HS-5 (cell line): Measurements from ENCODE around the gene ACRBP.

Source experiments
- DNase-seq: peaks from one replicate; pipeline ENCODE4 v3.0.0-alpha.2; 2012; ENCODE audit warnings: low read depth

ACRBP gene

DNA sequence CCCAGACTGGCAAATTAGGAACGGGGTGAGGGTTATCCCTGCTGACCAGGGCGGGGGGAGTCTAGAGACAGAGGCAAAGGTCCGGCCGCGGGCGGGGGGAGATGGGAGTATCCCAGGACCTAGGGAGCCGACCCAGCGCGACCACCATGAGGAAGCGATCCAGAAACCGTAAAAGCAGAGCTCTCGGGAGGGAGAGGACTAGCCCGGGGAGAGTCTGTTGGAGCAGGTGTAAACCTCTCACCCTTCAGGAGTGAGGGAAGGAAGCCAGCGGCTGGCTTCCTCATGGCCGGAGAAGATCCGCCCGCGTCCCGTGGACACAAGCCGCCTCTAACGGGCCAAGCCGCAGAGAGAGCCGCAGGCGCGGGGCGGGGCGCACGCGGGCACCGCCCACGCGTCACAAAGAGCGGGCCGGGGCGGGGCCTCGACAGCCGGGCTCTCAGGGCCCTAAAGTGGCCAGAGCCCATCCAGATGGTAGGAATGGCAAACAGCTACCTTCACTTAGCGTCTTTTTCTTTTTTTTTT lies at the start of gene ACRBP:
TSS of gene ACRBP (minus strand) at position 350 of the 522 bp plus-strand sequence. CDS start at position 284, 66 bp downstream.
- DNase-seq = no peak

DNA sequence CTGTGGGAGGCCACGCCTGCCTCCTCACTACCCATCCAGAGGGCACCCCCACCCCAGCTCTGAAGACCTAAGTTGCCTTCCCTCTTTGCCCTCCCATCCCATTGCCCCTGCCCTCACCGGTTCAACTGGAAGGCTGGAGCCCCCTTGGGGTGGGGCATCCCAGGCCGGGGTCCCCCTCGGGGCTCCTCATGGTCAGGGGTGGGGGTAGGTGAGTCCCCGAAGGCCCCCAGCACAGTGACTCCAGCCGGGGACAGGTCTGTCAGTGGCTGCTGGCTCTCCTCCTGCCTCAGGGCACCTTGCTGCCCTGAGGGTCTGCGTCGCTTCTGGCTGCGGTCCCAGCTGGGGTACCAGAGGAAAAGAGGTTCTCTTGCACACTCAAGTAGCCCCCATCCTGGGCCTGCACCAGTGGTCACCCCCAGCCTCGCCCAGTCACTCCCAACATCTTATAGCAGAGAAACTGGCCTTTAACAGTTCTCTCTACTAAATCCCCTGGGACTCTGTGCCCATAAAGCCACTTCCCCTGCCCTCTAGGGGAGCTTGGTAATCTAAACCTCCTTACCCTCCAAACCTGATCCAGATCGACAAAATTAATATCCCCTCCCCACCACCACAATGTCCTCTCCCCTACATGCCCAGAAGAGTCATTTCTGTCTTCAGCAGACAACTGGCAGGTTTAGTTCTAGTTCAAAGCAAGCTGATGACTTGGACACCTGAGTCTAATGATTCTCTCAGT lies 48.2 kb upstream of the ACRBP start:
- no peak for DNase-seq

DNA sequence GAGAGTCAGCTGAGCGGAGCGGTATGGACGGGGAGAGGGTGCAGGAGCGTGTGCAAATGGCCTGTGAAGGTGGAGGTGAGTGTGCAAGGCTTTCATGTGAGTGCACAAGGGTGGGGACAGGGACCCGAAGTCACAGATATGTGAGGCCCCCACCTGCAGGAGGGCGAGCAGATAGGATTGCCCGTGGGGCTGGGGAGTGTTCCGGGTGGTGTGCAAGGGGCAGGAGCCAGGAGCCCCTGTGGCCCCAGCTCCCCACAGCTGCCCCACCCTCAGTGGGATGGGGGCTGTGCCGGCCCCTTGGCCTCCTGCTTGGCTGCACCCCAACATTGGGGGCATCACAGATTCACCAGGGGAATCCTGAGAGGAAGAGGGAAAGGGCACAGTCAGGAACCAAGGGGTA lies 47.5 kb upstream of the ACRBP start:
- DNase-seq = no peak

DNA sequence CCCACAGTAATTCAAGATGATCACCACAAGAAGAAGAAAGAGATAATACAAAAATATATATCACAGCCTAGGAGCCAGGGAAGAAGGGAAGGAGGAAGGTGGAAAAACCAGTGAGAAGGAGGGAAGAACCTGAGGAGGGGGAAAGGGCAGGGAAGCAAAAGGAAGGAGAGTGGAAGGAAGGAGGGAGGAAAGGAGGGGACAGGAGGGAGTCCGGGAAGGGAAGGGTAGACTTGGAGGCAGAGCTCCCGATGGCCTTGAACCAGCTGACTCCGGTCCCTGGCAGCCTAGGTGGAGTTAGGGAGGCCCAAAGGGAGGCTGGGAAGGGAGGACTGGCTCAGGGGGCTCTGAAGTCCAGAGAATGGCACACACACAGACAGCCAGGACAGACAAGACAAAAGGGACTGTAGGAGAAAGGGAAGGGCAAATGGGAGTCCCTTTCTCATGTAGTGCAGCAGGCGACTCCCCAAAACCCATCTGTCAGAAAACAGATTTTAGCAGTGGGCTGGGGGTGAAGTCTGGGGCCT lies 46.7 kb upstream of the ACRBP start:
- no peak for DNase-seq

DNA sequence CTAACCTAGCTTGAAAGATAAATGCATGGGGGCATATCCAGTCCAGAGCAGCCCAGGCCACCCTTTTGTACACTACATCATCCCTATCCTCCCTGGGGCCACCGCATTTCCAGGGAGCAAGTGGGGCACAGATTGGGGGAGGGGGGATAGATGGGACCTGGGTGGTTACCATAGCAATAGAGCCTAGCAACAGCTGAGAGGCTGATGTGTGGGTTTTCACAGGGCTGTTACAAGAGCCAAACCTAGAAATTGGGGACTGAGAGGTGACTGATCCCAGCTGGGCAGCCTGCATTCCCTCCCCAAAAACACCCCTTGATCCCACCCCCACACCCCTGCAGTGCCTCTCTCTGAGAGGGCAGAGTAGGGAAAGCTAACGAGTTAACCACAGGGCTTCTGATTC lies 45.7 kb upstream of the ACRBP start:
- no peak for DNase-seq

DNA sequence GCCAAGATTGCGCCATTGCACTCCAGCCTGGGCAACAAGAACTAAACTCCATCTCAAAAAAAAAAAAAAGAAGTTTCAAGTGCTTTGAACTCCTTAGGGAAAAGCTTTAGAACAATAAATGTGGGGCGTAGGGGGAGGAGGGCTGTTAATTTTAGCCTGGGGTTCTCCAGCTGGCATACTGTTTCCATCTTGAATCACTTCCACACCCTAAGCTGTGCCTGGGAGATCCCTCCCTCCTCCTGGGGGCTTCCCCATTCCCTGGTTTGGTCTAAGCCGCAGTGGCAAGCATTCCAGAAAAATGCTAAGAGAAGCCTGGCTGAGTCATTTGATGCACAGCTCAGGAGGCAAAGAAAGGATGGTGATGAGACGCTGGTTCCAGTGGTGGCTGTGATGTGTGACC lies 44.2 kb upstream of the ACRBP start:
- DNase-seq = no peak

DNA sequence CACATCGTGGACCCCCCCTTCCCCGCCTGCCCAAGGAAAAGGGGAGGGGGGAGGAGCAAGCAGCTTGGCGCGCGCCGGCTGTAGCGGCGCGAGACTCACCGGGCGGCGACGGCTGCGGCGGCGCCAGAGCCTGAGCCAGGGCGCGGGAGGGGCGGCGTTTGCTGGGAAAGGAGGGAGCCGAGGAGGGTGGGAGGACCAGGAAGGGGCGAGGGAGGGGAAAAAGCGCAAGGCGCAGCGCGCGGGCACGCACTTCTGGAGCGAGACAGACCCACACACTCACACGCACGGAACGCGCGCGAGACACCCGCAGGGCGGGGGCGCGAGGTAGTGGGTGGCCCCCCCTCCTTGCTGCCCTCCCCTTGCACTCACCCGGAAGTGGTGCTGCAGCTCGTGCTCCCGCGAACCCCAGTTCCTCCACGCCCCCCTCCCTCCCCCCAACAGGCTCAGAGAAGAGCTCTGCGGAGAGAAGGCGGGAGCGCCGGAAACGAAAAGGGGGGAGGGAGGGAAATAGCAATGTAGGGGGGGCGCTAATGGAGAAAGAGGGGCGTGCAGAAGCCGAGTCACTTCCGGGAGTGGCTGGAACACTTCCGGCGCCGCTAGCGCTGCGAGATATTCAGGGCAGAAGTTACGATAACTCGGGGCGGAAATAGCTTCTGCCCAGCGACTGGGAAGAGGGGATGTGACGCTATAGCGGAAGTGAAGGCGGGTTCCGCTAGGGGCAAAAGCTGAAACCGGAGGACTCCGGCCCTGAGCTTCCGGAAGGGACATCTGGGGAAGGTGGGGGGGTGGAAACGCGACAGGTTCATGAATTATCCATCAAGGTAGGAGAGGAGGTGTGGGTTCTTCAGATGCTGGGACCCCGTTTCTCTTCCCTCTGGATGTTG lies 42.0 kb upstream of the ACRBP start, which contains the start of gene ZNF384:
TSS of gene ZNF384 (minus strand) at position 377 of the 884 bp plus-strand sequence. CDS start 9,855 bp downstream, outside the sequence.
- peak; percentile 97 for DNase-seq

DNA sequence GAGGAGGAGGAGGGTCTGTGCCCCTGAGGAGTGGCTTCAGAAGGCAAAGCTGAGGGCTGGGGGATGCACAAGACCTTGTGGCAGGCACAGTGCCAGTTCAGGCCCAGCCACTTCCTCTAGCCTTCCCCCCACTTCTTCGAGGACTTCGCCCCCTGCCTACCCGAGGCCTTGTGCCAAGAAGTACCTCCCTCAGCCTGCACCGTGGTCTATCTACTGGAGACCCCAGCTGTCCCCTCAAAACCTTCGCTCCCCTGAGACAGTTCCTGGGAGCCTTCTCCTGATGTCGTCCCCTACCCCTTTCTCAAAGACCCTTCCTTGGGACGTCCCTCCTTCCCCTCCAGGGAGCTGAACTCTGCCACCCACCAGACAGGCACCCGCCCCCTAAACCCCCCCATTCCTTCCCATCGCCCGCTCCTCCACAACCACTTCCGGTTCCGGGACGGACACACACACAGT lies 41.3 kb upstream of the ACRBP start:
- peak; percentile 62 for DNase-seq

DNA sequence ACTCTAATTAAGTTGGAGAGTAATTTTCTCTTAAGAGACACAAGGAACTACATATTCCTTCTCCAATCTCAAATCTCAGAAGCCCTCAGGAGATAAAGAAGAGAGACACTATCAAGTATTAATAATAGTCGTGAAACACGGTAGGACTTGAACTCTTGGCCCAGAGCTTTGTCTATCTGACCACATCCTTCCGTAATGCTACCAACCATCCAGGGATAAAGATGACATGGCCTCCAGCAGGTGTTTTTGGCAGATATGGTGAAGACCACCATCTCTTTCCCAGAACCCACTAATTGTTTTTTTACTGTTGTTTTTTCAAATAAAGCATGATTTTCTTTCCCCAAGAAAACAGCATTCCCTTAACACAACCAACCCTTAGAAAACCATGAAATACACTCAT lies 38.6 kb upstream of the ACRBP start:
- DNase-seq = no peak

DNA sequence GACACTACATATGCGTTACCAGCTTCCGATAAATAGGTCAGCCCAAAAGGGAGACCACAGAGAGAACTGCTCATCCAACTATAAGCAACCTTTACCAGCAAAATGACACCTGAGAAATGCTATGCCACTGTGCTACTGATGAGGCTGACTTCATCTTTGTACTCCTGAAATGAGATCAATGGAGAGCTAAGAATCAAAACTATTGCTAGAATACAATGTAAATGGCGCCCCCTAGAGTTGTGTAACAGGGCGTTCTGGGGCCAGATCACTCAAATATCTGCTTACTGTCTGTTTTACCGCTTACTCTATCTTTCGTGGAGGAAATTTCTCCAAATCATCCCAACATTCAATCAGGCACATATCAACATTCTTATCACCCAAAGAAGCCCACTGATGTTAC lies 37.4 kb upstream of the ACRBP start:
- no peak for DNase-seq

DNA sequence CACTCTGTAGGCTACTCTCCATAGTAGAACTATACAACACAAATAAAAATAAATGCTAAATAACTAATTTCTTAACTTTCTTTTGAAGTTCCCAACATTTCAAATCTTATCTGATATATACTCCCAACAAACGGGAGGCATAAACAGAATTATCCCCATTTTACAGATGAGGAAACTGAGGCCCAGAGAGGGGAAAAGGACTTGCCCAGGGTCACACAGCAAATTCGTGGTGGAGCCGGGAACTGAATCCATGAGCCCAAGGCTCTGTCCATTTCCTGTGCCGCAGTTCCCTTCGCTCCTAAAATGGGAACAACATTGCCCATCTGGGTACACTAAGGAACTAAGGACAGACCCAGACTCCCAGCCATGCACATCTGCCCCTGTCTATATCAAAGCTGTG lies 29.7 kb upstream of the ACRBP start:
- DNase-seq = no peak

DNA sequence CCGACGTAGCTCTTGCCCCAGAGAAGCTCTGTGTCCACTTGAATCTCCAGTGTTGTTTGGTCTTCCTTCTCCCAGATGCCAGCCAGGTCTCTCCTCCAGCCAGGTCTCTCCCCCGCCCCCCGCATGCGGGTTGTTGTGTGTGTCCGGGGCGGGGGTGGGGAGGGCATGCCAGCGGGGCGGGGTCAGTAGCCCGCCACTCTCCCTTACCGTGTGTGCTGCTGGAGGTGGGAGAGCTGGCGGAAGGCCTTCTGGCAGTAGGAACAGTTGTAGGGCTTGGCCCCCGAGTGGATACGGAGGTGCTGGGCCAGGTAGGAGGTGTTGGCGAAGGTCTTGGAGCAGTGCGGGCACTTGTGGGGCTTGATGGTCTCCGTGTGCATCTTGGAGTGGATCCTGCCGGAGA lies 24.9 kb upstream of the ACRBP start:
- DNase-seq = no peak

DNA sequence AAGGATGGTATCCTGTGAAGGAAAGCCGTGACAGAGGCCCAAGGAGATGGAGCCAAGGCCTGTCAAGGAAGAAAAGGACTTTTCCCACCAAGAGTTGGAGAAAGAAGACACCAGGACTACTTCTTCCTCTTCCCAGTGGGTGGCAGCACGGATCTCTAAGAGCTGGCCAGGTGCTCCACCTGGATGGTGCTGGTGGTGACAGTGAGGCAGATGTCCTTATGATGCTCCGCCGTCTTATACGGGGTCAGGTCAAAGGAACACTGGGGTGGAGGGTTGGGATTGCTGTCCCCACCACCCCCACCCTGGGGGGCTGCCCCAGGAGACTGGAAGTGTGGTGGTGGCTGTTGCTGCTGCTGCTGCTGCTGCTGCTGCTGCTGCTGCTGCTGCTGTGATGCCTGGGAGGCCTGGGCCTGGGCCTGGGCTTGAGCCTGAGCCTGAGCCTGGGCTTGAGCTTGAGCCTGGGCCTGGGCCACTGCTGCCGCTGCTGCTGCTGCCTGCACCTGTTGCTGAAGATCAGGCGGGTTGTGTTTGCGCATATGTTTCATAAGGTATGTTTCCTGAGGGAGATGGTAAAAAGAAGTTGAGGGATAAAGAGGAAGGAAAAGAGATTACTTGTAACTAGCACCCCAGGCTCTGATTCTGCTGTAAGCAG lies 20.5 kb upstream of the ACRBP start:
- DNase-seq = no peak

DNA sequence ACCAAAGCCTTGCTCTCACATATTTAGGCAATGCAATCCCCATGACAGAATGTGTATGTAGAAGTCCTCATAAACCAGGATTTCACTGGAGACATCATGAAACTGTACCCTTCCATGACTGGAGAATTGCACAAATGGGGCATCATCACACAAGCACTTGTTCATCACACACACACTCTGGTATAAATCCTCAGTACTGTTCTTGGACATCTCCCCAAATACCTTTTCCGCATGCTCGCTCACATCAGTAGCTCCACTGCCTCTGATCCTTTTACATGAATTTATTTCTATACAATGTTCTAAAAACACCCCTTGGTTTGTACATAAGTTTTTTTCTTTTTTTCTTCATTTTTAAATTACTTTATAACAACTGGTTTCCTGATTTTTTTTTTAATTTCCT lies 19.0 kb upstream of the ACRBP start:
- no peak for DNase-seq

DNA sequence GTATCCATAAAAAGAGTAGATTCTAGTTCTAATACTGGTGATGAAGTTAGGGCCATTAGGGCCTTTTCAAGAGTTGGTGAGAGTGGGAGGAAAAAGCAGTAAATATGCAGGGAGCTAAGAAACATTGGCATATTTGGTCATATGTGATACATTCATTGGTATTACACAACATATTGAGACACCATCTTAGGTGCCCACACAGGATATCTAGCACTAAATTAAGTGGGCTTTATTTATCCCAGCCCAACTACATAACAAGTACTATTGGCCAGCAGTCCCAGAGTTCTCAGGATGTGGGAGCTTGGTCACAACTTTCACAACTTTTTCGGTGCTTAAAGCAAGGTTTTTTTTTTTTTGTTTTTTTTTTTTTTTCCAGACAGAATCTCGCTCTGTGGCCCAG lies 17.7 kb upstream of the ACRBP start:
- no peak for DNase-seq

DNA sequence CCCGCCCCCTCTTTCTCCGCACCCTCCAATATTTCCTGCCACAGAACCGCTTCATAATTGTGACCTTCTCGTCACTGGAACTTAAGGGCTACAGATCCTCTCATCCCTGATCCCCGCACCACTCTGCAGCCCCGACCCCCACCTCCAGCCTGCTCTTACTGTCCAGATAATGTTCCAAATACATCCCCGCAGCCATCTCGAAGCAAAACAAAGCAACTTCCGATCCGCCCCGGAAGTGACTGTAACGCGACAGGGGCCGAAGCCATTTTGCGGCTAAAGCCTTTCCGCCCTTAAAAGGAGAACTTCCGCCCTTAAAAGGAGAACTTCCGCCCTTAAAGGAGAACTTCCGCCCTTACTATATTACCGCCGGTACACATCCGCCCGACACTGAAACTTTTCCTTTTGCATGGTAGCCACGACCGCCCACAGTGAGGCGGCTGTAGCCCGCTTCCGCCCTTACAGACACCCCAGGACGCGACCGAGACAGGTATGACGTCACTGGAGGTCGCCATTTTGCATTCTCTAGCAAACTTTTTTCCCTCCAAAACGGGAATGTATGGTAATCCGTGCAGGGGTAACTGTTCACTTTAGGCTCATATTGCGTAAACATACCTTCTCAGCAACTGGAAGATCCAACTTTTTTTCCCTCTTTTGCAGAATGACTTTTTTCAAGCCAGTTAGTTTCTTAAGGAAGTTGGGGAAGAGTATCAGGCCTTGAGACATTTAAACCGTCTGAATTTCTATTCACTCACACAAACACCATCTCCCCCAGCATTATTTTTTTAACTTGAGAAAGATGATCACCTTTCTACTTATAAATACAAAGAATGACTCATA lies 15.9 kb upstream of the ACRBP start, which contains the start of gene ING4:
TSS of gene ING4 (minus strand) at position 214 of the 837 bp plus-strand sequence. CDS start at position 196, 18 bp downstream.
- peak; percentile 97 for DNase-seq

DNA sequence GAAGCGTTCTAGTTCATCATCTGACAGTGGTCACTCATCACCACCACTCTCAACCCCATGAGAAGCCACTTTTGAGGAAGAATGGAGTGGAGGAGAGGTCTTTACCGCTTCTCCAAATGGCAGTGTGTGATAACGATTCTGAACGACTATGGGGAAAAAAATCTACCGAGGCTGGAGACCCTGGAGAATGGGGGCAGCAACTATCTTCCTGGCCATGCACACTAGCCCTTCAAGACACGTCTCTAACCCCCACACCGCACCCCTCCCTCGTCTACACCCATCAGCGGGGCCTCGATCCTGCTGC lies 15.3 kb upstream of the ACRBP start:
- DNase-seq = no peak

DNA sequence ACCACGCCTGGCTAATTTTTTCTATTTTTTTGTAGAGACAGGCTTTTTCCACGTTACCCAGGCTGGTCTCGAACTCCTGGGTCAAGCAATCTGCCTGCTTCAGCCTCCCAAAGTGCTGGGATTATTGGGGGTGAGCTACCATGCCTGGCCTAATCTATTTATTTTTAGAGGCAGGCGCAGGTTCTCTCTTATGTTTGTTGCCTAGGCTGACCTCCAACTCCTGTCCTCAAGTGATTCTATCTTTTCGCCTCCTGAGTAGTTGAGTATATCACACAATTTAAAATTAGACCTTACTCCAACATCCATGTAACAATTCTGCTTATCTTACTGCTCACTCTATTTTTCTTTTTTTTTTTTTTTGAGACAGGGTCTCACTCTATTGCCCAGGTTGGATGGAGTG lies 6.8 kb upstream of the ACRBP start:
- DNase-seq = no peak

DNA sequence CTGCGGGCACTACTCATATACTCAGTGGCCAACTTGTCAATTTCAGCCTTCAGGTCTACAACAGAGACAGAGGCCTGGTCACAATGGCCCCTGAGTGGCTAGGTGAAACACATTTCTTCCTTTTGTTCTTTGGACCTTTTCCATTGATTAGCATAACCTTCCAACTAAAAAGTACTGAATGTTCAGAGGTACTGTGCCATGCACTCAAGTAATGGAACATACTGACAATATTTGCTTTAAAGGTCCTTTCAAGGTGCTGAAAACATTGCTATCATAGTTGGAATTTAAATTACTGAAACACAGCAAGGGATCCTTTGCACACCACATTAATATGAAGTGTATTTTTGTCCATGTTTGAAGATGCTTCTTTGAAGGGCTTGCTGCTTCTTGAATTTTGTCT lies 6.1 kb upstream of the ACRBP start:
- no peak for DNase-seq

DNA sequence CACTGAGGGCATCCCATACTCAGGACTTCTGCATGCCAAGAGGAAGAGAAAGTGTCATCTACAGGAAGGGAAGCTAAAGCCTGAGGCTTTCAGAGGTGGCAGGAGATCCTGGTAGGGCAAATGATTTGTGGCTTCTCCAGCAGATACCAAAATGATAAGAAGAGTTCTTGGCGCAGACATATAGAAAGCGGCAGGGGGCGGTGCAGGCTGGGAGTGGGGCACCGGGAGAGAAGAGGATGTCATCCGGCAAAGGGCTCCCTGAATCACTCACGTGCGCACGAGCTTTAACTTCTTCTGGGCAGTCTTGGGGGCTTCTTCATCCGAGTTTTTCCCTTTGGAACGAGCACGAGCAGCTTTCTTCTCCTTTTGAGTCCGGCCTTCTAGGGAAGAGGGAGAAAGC lies 5.2 kb upstream of the ACRBP start:
- DNase-seq = no peak

DNA sequence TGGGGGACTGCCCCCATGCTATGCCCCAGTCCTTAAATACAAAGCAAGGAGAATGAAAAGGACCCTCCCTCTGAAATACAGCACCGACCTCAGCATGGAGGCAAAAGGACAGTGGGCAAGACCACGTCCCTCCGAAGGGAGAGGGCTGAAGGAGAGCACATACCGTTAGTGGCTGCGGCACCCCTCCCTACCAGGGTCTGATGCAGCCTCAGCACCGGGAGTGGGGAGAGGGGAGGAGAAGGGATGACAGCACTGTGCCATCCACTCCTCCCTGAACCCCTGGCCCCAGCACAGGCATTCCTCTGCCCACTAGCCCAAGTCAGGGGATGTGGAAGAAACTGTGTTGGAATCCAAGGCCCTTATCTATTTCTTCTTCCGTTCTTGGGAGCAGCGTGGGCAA lies 3.6 kb upstream of the ACRBP start:
- no peak for DNase-seq
